SHP77 (cell line): Measurements from ENCODE around the gene AHCY.
"Not testable (repeated sequence)": the region's sequence is repeated elsewhere in the genome, so short reads cannot be mapped to it uniquely, and the experiment has no call there.

Experiments
- DNase-seq, 2 experiments: peaks; one replicate each; lab custom pipeline; 2025; lab: John Stamatoyannopoulos, UW

AHCY gene

DNA sequence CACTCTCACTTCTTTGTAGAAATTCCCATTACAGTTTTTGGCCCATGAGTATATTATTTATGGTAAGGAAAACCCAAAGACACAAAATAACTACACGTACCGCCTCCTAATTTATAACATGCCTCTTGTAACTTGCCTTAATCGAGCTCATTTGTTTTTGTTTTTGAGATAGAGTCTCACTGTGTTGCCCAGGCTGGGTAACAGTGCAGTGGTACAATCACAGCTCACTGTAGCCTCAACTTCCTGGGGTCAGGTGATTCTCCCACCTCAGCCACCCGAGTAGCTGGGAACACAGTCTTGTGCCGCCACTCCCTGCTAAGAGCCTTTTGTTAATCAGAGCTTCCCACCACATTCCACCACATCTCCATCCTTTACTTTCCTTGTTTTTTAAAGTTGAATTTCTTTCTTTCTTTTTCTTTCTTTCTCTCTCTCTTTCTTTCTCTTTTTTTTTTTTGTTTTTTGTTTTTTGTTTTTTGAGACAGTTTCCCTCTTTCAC is 46.5 kb downstream of the AHCY start:
- DNase-seq, result no peak

DNA sequence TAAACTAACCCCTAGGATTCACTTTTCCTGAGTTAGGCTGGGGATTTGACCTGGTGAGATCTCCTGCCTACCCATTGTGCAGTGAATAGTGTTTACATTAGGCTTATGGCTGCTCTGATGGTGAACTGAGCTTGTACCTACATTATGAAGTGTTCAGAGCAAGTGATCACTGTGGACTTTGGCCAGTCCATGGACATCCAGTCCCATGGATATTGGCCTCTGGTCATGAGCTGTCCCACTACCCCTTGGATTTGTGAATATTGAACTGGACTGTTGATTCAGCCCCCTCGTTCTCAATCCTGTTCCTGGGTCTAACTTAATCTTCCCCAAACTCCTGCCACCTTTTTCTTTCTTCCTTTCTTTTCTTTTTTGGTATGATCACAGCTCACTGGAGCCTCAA is 48.2 kb downstream of the AHCY start:
- DNase-seq, result no peak

- not testable (repeated sequence) for DNase-seq
Measured at GRCh38 chr20:34252431-34253086, 50.6 kb downstream of the AHCY start.

DNA sequence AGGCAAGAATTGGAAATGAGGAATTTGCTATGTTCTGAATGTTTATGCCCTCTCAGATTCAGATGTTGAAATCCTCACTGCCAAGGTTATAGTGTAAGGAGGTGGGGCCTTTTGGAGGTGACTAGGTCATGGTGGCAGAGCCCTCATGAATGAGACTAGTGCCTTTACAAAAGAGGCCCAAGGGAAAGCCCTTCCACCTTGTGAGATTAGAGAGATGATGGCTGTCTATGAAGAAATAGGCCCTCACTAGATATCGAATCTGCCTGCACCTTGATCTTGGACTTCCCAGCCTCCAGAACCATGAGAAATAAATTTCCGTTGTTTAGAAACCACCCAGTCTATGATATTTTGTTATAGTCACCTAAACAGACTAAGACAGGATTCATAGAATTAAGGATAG is 51.5 kb downstream of the AHCY start:
- no peak for DNase-seq

- DNase-seq, result no peak
Measured at GRCh38 chr20:34250005-34250404, 53.1 kb downstream of the AHCY start.

DNA sequence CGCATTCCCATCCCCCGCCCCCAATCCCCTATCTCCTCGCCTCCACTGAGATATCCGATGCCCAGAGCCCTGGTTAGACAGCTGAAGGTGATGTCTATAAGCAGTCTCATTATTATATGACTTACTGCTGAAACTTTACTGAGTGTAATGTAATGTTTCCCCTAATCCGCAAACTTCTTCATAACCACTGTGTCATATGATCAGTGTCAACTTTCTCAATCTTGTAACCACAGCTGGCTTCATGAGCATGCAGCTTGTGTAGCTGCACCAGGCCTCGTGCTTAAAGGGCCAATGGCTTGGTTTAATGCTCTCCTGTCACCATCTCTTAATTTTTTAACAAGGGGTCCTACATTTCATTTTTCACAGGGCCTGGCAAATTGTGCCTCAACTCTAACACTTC is 53.9 kb downstream of the AHCY start:
- no peak for DNase-seq

GRCh38 chr20:34246126-34246626 is 57.0 kb downstream of the AHCY start:
- DNase-seq, result no peak

DNA sequence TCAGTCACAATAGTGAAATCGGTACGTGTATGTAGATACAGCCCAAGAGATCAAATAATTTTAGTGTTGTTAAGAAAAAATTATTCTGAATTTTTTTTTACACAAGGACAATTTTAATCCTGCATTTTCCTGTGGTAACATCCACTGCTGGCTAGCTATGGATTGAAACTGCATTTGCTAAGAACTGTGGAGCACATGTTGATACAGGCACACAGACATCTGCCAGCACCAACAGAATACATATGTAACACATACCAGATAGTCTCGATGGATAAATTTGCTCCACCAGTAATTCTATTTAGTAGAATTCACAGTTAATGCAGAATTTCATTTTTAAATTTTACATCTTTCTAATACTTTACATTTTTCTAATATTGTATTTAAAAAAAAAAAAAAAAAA is 59.8 kb downstream of the AHCY start:
- no peak for DNase-seq

- DNase-seq, result no peak
Measured at GRCh38 chr20:34242879-34243278, 60.3 kb downstream of the AHCY start.

DNA sequence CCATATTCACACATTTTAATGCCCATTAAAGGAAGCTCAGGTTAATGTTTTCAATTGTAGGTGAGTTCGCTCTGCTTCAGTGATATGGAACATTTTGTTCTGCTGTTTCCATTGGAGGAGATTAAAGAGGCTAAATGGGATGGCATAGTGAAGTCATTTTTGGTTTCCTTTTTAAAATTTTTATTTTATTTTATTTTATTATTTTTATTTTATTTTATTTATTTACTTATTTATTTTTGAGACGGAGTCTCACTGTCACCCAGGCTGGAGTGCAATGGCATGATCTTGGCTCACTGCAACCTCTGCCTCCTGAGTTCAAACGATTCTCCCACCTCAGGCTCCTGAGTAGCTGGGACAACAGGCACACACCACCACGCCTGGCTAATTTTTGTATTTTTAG is 61.1 kb downstream of the AHCY start:
- not testable (repeated sequence) for DNase-seq

DNA sequence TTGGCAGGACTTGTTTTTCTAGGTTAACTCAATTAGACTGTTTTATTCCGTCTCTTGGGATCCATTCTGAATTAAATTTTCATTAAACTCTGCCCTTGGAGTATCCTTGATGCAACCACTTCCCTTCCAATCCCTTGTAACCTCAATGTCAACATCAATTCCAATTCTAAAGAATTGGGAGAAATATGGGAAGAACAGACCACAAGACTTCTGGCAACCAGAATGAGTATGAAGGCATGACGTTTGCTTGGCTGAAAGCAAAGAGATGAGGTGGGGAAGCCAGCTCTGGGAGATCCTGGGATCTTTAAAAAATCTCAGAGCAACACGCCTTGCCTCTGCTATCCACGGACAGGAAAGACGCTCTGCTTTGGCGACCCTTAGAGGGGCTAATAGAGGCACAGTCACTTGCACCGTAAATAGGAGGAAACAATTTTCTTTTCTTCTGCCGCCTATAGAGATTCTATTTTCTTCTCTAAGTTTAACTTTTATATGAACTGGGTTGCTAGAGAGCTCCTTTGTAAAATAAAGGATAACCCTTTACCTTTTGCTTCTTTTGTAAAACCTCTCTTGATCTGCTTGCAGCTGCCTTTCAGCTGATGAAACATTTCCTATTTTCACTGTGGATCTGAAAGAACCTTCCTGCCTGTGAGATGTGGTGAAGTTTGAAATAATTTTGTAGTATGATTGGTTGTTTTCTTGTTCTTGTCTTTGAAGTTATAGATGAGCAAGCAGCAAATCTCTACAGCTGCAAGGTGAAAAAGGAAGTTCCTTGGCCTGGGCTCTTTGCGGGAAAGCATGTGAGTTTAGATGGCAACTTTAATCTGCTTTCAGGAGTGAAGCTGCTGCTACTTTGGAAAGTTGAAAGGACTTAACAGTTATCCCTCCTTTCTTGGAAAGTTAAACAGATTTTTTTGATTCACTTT is 62.2 kb downstream of the AHCY start, which contains the start of gene ASIP:
ASIP (plus strand) TSS at position 731 of the 923 bp plus-strand sequence. CDS start 18,952 bp downstream, outside the sequence.
- DNase-seq, result no peak

DNA sequence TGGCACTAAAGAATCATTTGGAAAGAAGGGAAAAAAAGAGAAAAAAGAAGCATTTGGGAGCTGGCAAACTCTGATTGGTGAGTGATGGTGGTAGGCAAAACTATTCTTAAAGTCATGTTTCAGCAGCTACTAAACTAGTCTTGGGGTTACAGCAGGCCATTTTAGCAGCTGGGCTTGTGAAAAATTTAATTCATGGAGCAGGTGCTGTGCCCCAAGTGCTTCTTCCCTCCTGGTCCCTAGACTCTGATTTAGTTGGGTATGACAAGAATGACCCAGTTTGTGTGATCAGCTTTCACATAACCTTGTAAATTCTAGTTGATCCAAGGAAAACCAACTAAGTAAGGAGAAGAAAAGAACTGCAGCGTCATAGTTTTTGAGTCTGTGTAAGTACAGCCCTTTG is 63.0 kb downstream of the AHCY start:
- no peak for DNase-seq

- DNase-seq, result no peak
Measured at GRCh38 chr20:34237942-34238341, 65.2 kb downstream of the AHCY start.

- no peak for DNase-seq
Measured at GRCh38 chr20:34235875-34236274, 67.3 kb downstream of the AHCY start.

DNA sequence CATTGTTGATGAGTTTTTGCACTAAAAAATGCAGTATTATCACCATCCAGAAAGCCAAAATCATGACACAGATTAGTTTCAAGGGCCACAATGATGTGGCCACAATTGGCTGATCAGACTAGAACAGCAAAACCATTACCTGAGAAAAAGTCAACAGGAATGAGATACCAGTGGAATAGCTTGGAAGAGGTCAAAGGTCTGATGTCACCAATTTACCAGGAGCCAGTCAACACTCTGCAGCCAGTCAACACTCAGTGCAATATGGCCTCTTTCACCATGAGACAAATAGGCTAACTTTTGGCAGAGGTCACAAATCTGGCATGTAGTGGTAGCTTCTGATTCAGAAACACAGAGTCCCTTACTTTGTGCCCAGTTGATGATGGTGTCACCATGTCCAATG is 69.5 kb downstream of the AHCY start:
- no peak for DNase-seq

DNA sequence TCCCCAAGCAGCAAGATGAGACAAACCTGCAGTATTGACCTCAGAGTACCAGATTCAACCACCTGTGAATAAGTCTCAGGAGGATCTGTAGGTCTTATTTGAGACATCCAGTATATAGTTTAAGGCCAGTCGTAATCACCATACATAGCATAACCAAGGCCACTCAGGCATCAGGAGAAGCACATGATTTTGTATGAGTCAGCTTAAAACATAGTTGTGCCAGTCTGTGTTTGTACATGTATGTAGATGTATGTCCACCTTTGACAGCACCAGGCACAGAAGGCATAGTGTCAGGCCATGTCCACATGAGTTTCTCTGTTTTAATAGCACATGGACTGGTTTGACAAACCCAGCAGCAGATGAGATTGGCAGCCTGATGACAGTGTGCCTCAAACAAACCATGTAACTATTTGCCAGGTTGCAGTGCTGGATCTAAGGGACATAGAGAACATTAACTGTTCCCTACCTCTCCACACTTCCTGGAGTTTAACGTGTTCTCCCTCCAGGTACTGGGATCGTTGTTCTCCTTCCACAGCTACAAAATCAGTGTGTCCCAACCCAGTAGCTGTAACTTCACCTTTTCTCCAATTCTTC is 70.6 kb downstream of the AHCY start:
- DNase-seq, result no peak

- DNase-seq, result no peak
Measured at GRCh38 chr20:34231634-34232033, 71.5 kb downstream of the AHCY start.
